GM12801 (cell line): ENCODE measurements around the gene GK.

ENCODE experiments used
- CTCF ChIP-seq: IDR thresholded peaks from one replicate; pipeline ENCODE4 v1.5.1; 2011; ENCODE audit warnings: control low read depth; ENCODE audit not compliant: insufficient read length; ENCODE audit errors: extremely low read depth

Gene GK

GRCh38 chrX:30673127-30673796 is 20.0 kb downstream of the GK start:
- no peak for TF ChIP-seq CTCF

- no peak for TF ChIP-seq CTCF
These were observed 20.8 kb downstream of the GK start for GRCh38 chrX:30673884-30674598.

- TF ChIP-seq CTCF = no peak
These were observed 21.6 kb downstream of the GK start for GRCh38 chrX:30674799-30675198.

- no peak for TF ChIP-seq CTCF
These were observed 26.1 kb downstream of the GK start for GRCh38 chrX:30679369-30679768.

GRCh38 chrX:30680618-30681017 is 27.4 kb downstream of the GK start:
- TF ChIP-seq CTCF = no peak

- no peak for TF ChIP-seq CTCF
These were observed 35.4 kb downstream of the GK start for GRCh38 chrX:30688641-30689040.

GRCh38 chrX:30689116-30689515 is 35.9 kb downstream of the GK start:
- no peak for TF ChIP-seq CTCF
